Suppressor macrophage treated with lipopolysaccharide for 1 hour (primary cell): ENCODE measurements around the gene GNG7.
"Not testable (repeated sequence)": the region's sequence is repeated elsewhere in the genome, so short reads cannot be mapped to it uniquely, and the experiment has no call there.

Experiments
- DNase-seq, 3 donors: peaks; one replicate each; pipeline ENCODE4 v3.0.0-alpha.2; 2020 to 2022

Gene GNG7

GRCh38 chr19:2594319-2594718 is 108.2 kb downstream of the GNG7 start:
- peak; percentile 72 to 81 (median 80) for DNase-seq

GRCh38 chr19:2592824-2593223 is 109.7 kb downstream of the GNG7 start:
- DNase-seq, result no peak

GRCh38 chr19:2591537-2592291 is 110.8 kb downstream of the GNG7 start:
- DNase-seq, result no peak

GRCh38 chr19:2590630-2591399 is 111.7 kb downstream of the GNG7 start:
- DNase-seq, result no peak

GRCh38 chr19:2589441-2589840 is 113.1 kb downstream of the GNG7 start:
- DNase-seq, result no peak

- no peak for DNase-seq
Observed at GRCh38 chr19:2588081-2588777, 114.3 kb downstream of the GNG7 start.

GRCh38 chr19:2587001-2587719 is 115.3 kb downstream of the GNG7 start:
- DNase-seq, result no peak

GRCh38 chr19:2586196-2586595 is 116.3 kb downstream of the GNG7 start:
- DNase-seq, result no peak

- no peak for DNase-seq
Observed at GRCh38 chr19:2584002-2584401, 118.5 kb downstream of the GNG7 start.

GRCh38 chr19:2582984-2583956 is 119.2 kb downstream of the GNG7 start:
- no peak for DNase-seq

GRCh38 chr19:2580396-2580795 is 122.1 kb downstream of the GNG7 start:
- not testable (repeated sequence) for DNase-seq

- no peak for DNase-seq
Observed at GRCh38 chr19:2579678-2580280, 122.7 kb downstream of the GNG7 start.

- peak; percentile 85 to 89 (median 86) for DNase-seq
Observed at GRCh38 chr19:2578901-2579677, 123.4 kb downstream of the GNG7 start.

- no peak for DNase-seq
Observed at GRCh38 chr19:2578391-2578890, 124.1 kb downstream of the GNG7 start.

GRCh38 chr19:2577722-2578335 is 124.7 kb downstream of the GNG7 start:
- no peak for DNase-seq

- no peak for DNase-seq
Observed at GRCh38 chr19:2575734-2576481, 126.6 kb downstream of the GNG7 start.

GRCh38 chr19:2574971-2575630 is 127.4 kb downstream of the GNG7 start:
- DNase-seq, result no peak

- DNase-seq, result no peak
Observed at GRCh38 chr19:2574478-2574931, 128.0 kb downstream of the GNG7 start.
